NCI-H524 treated with DMSO at 0.1 percent for 48 hours (cell line): ENCODE data around the gene APOL6.

ENCODE experiments used
- DNase-seq: peaks from one replicate; lab custom pipeline; 2025; lab: John Stamatoyannopoulos, UW

Gene APOL6

DNA sequence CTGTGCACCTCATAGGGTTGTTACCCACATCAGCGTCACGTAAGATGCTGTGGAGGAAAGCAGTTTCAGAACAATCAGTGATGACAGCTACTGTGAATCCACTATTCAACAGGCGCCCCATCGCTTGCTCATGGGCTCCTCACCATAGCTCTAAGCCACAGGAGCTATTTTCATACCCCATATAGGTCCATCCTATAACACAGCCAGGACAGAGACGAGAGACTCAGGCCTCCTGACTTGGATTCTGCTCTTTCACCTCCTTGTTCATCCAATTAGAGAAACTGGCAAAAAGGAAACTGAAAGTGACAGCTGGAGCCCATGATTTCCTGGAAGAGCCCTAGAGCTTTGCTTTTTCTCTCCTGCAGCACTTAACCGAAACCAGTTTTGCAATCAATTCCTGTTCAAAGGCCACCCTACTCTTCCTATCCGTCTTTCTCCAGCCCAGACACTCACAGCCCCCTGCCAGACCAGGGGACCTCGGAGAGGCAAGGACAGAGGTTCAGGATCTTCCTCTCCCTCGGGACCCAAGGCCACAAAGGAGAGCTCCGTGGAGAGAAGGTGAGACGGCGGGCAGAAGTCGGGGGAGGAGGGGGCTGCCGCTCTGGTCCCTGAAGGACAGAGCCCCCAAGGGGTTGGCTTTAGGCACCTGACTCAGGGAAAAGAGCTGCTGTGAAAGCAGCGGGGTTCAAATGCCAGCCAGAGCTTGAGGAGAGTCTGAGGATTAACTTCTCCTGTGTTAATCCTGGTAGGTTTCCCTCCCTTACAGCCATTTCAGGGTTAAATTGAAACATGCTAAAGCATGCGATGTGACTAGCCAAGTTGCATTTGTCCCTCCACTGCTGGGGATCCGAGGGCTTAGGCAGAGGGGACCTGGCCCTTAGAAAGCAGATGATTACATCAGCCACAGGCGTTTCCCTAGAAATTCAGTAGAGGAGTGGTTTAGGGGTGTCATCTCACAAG is at the start of gene APOL6:
APOL6 (plus strand) TSS at position 381 of the 960 bp plus-strand sequence. CDS start 7,980 bp downstream, outside the sequence.
- peak; percentile 11 for DNase-seq

DNA sequence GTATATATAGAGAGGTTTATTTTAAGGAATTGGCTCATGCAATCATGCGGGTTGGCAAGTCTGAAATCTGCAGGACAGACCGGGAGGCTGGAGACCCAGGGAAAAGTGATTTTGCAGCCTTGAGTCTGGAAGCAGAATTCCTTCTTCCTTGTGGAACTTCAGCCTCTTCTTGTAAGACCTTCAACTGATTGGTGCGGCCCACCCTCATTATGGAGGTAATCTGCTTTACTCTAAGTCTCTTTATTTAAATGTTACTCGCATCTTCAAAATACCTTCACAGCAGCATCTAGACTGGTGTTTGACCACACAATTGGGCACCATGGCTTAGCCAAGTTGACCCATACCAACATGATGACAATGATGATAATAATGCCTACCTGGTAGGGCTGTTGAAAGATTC is 48.9 kb upstream of the APOL6 start:
- DNase-seq, result no peak

GRCh38 chr22:35600476-35600875 is 47.8 kb upstream of the APOL6 start:
- no peak for DNase-seq

GRCh38 chr22:35601013-35601580 is 47.1 kb upstream of the APOL6 start:
- no peak for DNase-seq

DNA sequence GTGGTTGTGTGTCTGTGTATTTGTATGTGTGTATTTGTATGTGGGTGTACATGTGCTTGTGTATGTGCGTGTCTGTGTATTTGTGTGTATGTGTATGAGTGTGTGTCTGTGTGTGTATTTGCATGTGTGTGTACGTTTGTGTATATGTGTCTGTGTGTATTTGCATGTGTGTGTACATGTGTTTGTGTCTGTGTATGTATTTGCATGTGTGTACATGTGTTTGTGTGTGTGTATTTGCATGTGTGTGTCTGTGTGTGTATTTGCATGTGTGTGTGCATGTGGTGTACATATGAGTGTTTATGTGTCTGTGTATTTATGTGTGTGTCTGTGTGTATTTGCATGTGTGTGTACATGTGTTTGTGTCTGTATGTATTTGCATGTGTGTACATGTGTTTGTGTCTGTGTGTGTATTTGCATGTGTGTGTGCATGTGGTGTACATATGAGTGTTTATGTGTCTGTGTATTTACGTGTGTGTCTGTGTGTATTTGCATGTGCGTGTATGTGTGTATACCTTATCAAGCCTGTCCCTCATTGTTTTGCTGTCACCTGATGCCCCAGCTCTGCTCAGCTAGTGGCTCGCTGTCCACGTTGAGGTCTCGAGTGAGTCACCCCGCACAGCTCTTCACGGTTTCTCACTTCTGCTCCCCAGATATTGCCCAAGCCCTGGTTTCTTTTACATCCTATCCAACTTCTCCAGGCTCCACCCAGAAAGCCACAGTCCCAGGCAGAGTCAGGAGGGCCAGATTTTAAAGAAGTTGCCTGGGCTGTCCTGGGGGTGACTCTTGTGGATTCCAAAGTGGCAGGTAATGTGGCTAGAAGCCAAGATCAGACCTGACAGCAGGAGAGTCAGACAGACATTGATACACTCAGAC is 46.3 kb upstream of the APOL6 start:
- DNase-seq, result no peak

DNA sequence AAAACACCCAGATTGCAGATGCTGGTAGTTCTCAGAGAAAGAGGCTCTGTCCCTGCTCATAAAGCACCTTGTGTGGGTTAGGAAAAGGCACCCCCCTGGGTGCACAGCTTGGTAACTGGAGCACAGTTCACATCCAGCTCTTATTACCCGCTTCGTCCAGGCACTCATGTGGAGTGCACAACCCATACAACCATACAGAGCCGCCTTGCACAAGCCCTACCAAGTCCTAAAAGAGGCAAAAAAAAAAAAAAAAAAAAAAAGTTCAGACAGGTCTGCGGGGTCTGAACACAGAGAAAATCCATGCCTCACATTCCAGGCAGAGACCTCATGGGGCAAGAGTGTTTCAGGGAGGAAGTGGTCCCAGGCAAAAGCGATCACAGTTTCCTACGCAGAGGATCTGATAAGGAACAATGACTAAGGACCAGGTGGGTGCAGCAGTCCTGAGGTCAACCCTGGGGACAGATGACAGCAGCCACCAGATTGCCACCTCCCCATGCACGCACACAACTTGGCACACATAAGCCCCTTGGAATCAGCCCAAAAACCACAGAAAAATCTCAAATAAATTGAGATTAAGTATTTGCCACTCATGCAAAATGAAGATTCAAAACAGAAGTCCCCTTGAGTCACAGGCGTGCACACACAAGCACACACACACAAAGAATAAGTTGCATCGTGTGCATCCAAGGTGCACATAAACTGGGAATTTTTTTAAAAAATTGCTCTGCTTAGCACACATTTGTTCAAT is 43.5 kb upstream of the APOL6 start:
- no peak for DNase-seq

DNA sequence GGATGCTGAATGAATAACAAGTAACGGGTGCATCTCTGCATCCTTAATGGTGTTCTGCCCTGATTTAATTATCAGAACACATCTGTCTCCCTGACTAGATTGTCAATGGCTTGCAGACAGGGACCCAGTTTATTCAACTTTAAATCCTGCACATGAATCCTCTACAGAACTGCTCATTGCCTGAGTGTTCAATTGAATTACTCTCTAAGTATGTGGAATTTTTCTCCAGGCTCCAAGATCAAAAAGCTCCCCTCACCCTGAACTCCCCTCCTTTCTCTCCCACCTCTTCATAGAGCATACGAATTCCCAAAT is 42.9 kb upstream of the APOL6 start:
- DNase-seq, result no peak

- no peak for DNase-seq
These were observed 42.3 kb upstream of the APOL6 start for GRCh38 chr22:35605851-35606481.

DNA sequence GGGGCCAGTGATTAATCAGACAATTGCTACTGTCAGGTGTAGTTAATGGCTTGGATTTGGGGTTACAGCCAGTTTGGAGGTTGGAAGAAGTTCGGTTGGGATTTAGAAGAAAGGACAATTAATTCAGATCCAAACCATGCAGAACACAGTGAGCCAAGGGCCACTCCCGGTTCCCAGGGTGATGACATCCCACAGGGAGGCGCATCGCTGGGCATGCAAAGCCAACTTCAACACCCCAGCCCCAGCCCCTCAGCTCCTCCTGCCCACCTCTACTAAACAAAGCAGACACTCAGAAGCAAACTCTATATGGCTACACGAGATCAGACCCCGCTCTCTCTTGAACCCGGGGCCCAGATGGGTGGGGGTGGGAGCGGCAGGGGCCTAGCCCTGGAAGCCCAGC is 41.3 kb upstream of the APOL6 start:
- DNase-seq, result no peak

GRCh38 chr22:35608088-35608487 is 40.2 kb upstream of the APOL6 start:
- no peak for DNase-seq

- no peak for DNase-seq
These were observed 39.0 kb upstream of the APOL6 start for GRCh38 chr22:35609261-35609660.

DNA sequence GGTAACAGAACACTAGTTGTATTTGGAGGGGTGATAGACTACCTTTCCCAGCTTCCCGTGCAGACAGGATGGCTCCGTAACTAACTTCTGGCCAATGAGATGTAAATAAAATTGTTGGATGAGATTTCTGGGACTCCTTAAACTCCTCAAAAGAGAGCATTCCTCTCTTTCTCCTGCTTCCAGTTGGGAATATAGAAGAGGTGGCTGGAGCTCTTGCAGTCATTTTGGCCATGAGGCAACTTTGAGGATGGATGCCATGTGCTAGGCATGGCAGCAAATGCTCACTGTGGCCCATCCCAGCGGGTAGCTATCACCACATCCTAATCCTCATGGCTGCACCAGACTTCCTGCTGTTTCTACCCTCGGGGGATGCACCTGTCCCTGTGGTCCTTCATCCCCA is 38.5 kb upstream of the APOL6 start:
- no peak for DNase-seq

GRCh38 chr22:35610741-35611140 is 37.5 kb upstream of the APOL6 start:
- no peak for DNase-seq

- DNase-seq, result no peak
These were observed 36.9 kb upstream of the APOL6 start for GRCh38 chr22:35611200-35611890.

DNA sequence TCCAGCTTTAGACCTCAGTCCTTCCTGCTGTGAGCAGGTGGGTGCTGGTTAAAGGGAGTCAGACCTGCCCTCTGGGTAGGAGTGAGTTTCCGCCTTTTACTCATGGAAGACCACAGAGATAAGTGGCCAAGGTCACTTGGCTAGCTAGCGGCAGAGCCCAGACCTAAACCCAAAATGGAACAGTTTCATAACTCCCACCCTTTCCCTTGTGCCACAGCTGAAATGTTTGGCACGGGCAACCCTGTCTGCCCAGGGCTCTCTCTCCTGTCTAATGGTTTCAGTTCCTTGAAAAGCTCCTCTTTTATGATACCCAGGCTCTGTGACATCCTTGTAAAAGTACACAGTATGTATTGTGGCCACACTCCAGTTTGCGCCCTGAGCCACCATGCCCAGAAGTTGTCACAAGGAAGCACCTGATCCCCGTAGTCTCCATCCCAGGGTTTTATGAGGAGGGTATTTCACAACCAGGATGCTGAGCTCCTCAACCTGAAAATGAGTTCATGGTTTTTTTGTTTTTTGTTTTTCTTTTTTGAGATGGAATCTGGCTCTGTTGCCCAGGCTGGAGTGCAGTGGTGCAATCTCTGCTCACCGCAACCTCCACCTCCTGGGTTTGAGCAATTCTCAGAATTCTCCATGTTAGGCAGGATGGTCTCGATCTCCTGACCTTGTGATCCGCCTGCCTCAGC is 36.2 kb upstream of the APOL6 start:
- no peak for DNase-seq

DNA sequence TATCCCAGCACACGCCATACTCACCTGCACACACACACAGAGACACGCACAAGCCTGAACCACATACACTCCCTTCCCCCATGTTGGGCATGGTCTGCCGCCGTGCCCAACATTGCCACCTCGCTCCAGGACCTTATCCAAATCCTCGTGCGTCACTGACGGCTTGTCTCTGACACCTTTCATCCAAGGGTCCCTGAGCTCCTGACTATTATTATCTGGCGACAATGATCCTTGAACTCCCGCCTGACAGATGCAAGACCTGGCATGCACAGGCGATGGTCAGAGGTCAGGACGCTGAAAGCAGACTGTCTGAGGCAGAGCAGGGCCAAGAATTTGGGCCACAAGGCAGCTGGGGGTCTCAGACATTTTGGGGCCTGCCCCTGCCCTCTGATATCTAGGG is 35.3 kb upstream of the APOL6 start:
- no peak for DNase-seq

DNA sequence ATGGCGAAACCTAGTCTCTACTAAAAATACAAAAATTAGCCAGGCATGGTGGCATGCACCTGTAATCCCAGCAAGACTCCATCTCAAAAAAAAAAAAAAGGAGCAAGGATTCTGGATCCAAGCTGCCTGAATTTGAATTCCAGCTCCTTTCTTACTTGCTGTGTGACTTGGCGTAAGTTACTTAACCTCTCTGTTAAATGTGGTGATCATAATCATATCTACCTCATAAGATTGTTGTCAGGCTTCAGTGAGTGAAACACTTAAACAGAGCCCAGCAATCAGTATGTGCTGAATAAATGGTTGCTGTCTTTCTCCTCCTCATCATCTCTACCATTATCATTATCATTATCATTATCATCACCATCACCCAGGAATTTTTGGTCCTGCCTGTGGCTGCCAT is 33.8 kb upstream of the APOL6 start:
- DNase-seq, result no peak

DNA sequence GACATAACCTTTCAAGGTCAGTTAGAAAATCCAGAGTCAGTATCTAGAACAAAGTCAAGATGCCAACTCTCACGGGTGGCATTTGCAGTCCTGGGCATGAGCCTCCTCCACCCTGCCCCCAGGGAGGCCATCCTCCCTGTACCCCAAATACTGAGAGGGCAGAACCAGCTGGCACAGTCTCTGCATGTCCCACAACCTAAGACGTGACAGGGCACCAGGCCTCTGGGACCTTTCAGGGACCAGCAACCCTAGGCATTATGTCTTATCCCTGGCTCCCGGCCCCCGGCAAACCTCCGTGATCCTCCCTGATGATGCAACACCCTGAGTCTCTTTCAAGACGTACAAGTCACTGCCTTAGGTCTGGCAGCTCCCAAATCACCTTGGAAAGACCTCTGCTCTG is 33.1 kb upstream of the APOL6 start:
- DNase-seq, result no peak

- DNase-seq, result no peak
These were observed 32.2 kb upstream of the APOL6 start for GRCh38 chr22:35616043-35616442.

- DNase-seq, result no peak
These were observed 31.0 kb upstream of the APOL6 start, which contains the start of gene MB for GRCh38 chr22:35617137-35617755. Gene MB, minus strand, starts transcription at chr22:35617329. Its CDS starts 72 bp downstream, at chr22:35617257.
